ENCODE results near the gene BIRC3.
"Not testable (repeated sequence)": the region's sequence is repeated elsewhere in the genome, so short reads cannot be mapped to it uniquely, and the experiment has no call there.

The BIRC3 gene

DNA sequence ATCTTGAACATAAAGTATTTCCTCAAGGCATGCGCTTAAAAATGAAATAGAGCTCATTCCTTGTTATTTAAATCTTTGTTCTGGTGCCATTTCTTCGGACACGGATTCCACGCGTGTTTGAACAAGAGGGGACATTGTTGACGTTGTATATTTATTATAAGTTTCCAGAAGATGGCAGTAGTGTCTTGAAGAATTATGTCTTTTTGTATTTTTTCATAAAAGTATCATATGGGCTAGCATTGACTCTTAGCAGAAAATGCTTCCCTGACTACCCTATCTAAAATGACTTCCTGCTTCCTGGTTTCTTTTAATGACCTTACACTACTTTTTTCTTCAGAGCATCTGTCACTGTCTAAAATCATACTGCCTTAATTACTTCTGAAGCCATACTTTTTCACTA lies 50.1 kb downstream of the BIRC3 start:
- Histone ChIP-seq H3K9ac (no peak overlapping the region; a peak in 1 of 22 replicates), H3K4me1 (peaks cover 0 to 18% (median 0%) of the 10 kb centered on the region in 10 experiments; a peak in 6 of 20 replicates), H3K9me3 (replicated peaks in 1 of 11) (no peaks in the 10 kb centered on the region; a peak in 1 of 22 replicates), H4K20me1 (peaks cover 0 to 16% (median 0%) of the 10 kb centered on the region in 11 experiments; a peak in 4 of 22 replicates), H3K4me3 (no peak overlapping the region), H3K4me2 (no peak overlapping the region), H3K27me3 (no peaks in the 10 kb centered on the region), H3K36me3 (peaks cover 38 to 66% (median 59%) of the 10 kb centered on the region in 11 experiments), H3K27ac (no peak overlapping the region)
- no peak for TF ChIP-seq Cebpa-rat (IDR thresholded peaks at IDR 0.05)

DNA sequence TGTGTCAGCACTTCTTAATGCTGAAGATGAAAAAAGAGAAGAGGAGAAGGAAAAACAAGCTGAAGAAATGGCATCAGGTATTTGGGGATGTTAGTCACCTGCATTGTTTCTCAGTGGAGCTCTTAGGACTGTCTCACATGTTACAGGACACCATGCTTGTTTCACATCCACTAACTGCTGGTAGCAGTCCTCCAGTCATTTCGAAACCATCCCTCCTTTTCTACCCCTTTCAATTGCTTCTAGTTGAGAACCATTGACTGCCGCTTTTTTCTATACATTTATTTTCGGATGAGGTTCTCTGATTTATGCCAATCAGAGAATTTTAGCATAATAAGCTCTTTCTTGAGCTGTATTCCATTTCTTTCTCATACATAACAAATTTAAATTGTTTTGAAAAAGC lies 51.2 kb downstream of the BIRC3 start:
- H3K4me2 ChIP-seq: no peak overlapping the region
- peaks cover 34 to 55% (median 48%) of the 10 kb centered on the region in 11 experiments for H3K36me3 ChIP-seq
- TF ChIP-seq Cebpa-rat (IDR thresholded peaks at IDR 0.05): no peak
- H3K27me3 ChIP-seq: no peaks in the 10 kb centered on the region
- no peaks in the 10 kb centered on the region; a peak in 2 of 22 replicates for H3K9me3 ChIP-seq (replicated peaks in 1 of 11)
- H3K9ac ChIP-seq: no peak overlapping the region
- H3K27ac ChIP-seq: no peak overlapping the region
- H3K4me3 ChIP-seq: no peak overlapping the region
- peaks cover 0 to 14% (median 0%) of the 10 kb centered on the region in 11 experiments; a peak in 4 of 22 replicates for H4K20me1 ChIP-seq
- peaks cover 0 to 18% (median 0%) of the 10 kb centered on the region in 10 experiments; a peak in 5 of 20 replicates for H3K4me1 ChIP-seq

DNA sequence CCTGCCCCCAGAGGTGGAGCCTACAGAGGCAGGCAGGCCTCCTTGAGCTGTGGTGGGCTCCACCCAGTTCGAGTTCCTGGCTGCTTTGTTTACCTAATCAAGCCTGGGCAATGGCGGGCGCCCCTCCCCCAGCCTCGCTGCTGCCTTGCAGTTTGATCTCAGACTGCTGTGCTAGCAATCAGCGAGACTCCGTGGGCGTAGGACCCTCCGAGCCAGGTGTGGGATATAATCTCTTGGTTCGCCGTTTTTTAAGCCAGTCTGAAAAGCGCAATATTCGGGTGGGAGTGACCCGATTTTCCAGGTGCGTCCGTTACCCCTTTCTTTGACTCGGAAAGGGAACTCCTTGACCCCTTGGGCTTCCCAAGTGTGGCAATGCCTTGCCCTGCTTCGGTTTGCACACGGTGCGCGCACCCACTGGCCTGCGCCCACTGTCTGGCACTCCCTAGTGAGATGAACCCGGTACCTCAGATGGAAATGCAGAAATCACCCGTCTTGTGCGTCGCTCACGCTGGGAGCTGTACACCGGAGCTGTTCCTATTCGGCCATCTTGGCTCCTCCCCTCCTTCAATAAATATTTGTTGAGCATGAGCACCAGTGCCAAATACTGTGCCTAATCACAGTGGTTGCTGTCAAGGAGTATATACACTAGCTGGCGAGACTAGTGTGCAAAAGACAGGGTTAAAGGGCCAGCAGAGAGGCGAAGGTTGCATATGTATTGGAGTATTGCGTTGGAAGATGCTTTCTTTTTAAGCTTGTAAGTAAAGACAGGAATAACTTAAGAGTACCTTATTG lies 57.5 kb downstream of the BIRC3 start:
- H3K4me3 ChIP-seq; H3K4me2 ChIP-seq; H3K9ac ChIP-seq; H3K27me3 ChIP-seq; H3K9me3 ChIP-seq (replicated peaks in 1 of 11); H3K4me1 ChIP-seq; H3K27ac ChIP-seq: not testable (repeated sequence)
- Histone ChIP-seq H4K20me1 (peaks cover 0 to 33% (median 0%) of the 10 kb centered on the region in 11 experiments; a peak in 5 of 22 replicates), H3K36me3 (peaks cover 34 to 52% (median 47%) of the 10 kb centered on the region in 11 experiments)

DNA sequence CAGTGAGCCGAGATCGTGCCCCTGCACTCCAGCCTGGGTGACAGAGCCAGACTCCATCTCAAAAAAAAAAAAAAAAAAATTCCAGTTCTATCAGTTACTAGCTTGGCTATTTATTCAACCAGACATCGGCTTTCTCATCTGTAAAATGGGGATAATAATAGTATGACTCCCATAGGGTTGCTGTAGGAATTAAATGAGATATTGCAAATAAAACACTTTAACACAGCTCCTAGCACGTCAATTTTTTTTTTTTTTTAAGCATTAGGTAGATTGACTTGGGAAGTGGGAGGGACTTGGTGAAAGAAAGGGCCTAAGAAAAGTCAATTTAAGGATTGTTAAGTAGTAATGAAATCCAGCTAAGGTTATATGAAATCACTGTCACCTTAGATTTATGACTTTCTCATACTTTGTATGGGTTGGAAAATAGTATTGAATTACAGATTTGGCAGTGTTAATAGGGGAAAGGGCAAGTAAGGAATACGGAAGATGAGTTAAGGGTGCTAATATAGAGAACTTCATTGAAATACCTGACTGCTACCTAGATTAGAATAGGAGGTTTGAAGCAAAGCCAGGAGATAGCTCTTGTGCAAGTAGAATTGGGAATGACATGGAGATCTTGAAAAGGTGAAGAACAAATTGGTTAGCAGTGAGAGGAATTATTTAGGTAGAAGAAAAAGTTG lies 58.6 kb downstream of the BIRC3 start:
- Histone ChIP-seq H4K20me1 (peaks cover 0 to 33% (median 0%) of the 10 kb centered on the region in 11 experiments; a peak in 5 of 22 replicates), H3K4me3 (no peak overlapping the region), H3K4me2 (no peak overlapping the region), H3K9me3 (replicated peaks in 1 of 11) (no peaks in the 10 kb centered on the region; a peak in 1 of 22 replicates), H3K4me1 (no peaks in the 10 kb centered on the region), H3K36me3 (peaks cover 40 to 63% (median 58%) of the 10 kb centered on the region in 11 experiments), H3K27ac (no peak overlapping the region), H3K27me3 (no peaks in the 10 kb centered on the region), H3K9ac (no peak overlapping the region)
- TF ChIP-seq Cebpa-rat (IDR thresholded peaks at IDR 0.05): no peak

DNA sequence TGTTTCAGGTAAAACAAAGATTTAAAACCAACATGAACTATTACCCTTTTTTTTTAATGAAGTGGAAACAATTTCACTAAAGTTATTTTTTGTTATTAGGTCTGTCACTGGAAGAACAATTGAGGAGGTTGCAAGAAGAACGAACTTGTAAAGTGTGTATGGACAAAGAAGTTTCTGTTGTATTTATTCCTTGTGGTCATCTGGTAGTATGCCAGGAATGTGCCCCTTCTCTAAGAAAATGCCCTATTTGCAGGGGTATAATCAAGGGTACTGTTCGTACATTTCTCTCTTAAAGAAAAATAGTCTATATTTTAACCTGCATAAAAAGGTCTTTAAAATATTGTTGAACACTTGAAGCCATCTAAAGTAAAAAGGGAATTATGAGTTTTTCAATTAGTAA lies 60.6 kb downstream of the BIRC3 start:
- peaks cover 47 to 83% (median 65%) of the 10 kb centered on the region in 11 experiments for H3K36me3 ChIP-seq

DNA sequence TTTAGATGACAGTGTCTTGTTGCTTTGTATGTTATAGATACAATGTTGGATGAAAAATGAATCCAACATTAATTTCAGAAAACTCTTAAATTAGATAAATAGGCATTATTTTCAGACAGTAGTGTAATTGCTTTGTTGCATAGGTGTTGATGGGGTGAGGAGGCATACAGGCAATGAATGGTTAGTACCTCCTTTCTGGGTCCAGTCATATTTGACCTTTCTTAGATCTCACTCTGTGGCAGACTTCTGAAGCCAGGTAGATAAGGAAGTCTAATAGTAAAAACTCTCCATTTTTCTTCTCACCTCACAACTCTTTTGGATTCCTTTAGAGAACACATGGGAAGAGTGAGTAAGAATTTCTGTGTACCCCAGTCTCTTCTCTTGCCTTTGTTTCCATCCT lies 61.5 kb downstream of the BIRC3 start:
- H3K36me3 ChIP-seq: peaks cover 47 to 91% (median 65%) of the 10 kb centered on the region in 11 experiments
- no peak for TF ChIP-seq Cebpa-rat (IDR thresholded peaks at IDR 0.05)

More for the DNA sequence above, 60.6 kb downstream of the BIRC3 start:
- Histone ChIP-seq H3K4me2 (no peak overlapping the region), H3K27me3 (no peaks in the 10 kb centered on the region), H3K27ac (no peak overlapping the region), H4K20me1 (peaks cover 0 to 33% (median 0%) of the 10 kb centered on the region in 11 experiments; a peak in 5 of 22 replicates), H3K4me1 (no peaks in the 10 kb centered on the region), H3K4me3 (no peak overlapping the region), H3K9ac (no peak overlapping the region), H3K9me3 (replicated peaks in 1 of 11) (no peaks in the 10 kb centered on the region; a peak in 1 of 22 replicates)
- TF ChIP-seq Cebpa-rat (IDR thresholded peaks at IDR 0.05): no peak

DNA sequence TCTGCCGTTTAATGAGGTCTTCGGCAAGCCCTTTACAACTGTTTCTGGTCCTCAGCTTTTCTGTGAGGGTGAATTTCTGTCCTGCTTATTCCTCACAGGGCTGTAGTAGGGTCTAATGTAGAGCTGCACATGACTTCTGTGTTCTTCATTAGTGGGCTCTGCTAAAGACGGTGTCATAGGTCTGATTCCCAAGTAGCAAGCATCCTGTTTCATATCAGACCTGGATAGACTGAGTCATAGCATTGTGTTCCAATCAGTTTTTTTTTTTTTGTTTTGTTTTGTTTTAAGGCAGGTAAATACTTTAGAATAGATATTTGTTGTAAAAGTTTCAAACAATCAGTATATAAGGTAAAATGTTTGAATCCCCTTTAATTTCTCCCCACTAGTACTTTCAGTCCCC lies 65.1 kb downstream of the BIRC3 start:
- no peak for TF ChIP-seq Cebpa-rat (IDR thresholded peaks at IDR 0.05)
- Histone ChIP-seq H3K27me3 (no peaks in the 10 kb centered on the region), H4K20me1 (peaks cover 0 to 5% (median 0%) of the 10 kb centered on the region in 11 experiments; a peak in 3 of 22 replicates), H3K4me2 (no peak overlapping the region), H3K36me3 (peaks cover 38 to 93% (median 56%) of the 10 kb centered on the region in 11 experiments), H3K27ac (no peak overlapping the region), H3K4me3 (no peak overlapping the region), H3K9me3 (replicated peaks in 1 of 11) (peaks cover 0 to 6% (median 4%) of the 10 kb centered on the region in 11 experiments; a peak in 7 of 22 replicates), H3K4me1 (peaks cover 4 to 22% (median 17%) of the 10 kb centered on the region in 10 experiments; a peak in 16 of 20 replicates), H3K9ac (no peak overlapping the region)

More for the DNA sequence above, 61.5 kb downstream of the BIRC3 start:
- Histone ChIP-seq H3K4me3 (no peak overlapping the region), H3K9ac (no peak overlapping the region), H3K4me1 (no peaks in the 10 kb centered on the region), H4K20me1 (peaks cover 0 to 33% (median 0%) of the 10 kb centered on the region in 11 experiments; a peak in 5 of 22 replicates), H3K4me2 (no peak overlapping the region), H3K27me3 (no peaks in the 10 kb centered on the region), H3K9me3 (replicated peaks in 1 of 11) (no peaks in the 10 kb centered on the region), H3K27ac (no peak overlapping the region)

DNA sequence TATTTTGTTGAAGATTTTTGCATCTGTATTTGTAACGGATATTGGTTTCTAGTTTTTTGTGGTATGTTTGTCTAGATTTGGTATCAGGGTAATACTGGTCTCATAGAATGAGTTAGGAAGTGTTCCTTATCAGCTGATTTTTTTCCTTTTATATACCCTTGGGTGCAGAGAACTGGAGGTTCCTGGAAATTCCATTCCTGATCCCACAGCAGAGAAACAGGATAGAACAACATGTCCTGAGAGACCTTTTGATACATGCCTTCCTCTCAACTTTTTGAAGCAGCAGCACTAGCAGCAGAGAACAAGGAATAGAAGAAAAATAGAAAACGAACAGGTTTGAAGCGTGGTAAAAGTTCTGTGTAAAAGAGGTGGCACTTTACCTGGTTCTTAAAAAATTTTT lies 66.6 kb downstream of the BIRC3 start:
- Histone ChIP-seq H3K9me3 (replicated peaks in 1 of 11) (peaks cover 0 to 20% (median 14%) of the 10 kb centered on the region in 11 experiments; a peak in 15 of 22 replicates), H4K20me1 (peaks cover 0 to 3% (median 0%) of the 10 kb centered on the region in 11 experiments; a peak in 1 of 22 replicates), H3K4me2 (no peak overlapping the region), H3K4me3 (no peak overlapping the region), H3K27ac (no peak overlapping the region), H3K9ac (no peak overlapping the region), H3K4me1 (peaks cover 4 to 22% (median 17%) of the 10 kb centered on the region in 10 experiments; a peak in 16 of 20 replicates), H3K27me3 (no peaks in the 10 kb centered on the region), H3K36me3 (peaks cover 34 to 93% (median 52%) of the 10 kb centered on the region in 11 experiments)
- no peak for TF ChIP-seq Cebpa-rat (IDR thresholded peaks at IDR 0.05)
